NCI-H2171 treated with DMSO at 0.1 percent for 48 hours (cell line): Measurements from ENCODE around the gene P2RX1.
A peak's percentile ranks its signal among the peaks of the same experiment; 100 is the strongest.

Experiments used
- DNase-seq: peaks from one replicate; lab custom pipeline; 2025; lab: John Stamatoyannopoulos, UW

Gene P2RX1

DNA sequence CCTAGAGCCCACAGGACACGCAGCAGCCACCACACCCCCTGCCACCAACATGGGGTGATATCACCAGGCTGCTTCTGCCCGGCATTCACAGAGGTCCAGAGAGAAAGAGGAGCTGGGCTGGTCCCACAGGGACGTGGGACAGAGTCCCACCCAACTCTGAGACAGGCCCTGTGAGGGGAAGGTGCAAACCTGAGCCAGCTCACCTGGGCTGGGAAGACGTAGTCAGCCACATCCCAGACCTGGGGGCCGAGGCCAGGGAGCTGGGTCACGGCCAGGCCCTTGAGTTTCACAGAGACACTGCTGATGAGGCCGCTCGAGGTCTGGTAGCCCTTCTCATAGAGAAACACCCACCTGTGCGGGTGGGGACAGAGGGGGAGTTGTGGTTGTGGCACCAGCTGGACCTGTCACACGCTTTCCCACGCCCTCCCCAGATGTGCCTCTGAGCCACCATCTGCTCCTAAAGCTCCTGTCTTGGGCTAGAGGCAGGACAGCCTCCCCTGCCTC, 11.2 kb downstream of the P2RX1 start:
- peak; percentile 89 for DNase-seq

GRCh38 chr17:3904501-3904900, 11.8 kb downstream of the P2RX1 start:
- peak; percentile 25 for DNase-seq

DNA sequence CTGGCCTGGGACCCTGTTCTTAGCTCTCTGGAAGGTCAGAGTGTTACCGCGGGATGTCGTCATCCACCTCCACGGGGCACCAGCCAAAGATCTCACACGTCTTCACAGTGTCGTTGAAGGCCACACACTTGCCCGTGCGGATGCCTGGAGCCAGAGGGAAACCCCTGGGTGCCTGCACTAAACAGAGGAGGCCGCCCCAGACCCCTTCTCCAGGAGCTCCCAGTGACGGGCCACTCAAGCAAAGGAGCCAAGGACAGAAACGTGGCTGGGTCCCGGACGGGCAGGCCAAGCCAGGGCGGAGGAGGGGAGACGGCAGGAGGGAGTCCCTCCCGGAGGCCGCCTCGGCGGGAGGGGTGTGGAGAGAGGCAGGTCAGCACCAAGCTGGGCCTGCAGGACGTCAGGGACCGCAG, 12.4 kb downstream of the P2RX1 start:
- no peak for DNase-seq

DNA sequence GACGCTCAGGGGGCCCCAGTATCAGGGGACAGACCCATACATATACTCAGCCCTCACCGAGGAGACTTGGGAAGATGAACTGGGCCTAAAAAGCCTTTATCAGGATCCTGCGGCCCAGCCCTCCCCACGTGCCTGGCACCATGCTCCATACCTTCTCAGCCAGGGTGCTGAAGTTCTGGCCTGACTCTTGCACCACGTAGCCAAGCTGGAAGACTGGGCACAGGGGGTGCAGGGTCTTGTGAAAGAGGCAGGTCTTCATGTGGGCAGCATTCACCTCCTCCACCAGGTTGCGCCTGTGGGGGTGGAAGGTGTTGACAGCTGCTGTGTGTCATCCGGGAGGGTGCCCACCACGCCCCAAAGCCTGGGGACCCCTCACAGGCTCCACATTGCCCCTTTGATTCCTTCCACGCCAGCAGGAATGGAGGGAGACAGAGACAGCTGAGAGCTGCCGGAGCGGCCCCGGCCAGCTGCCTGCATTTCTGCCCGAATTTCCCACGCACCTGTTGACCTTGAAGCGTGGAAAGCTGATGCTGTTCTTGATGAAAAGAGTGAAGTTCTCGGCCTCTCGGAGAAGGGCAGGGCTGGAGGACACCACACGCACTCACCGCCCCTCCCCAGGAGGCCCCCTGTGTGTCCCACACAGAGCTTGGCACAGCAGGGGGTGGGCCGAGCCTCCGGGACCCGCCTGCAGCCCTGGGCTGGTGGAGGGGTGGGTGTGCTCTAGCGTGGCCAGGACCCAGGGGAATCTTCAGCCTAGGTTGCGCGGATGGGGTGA, 13.0 kb downstream of the P2RX1 start:
- peak; percentile 19 for DNase-seq

DNA sequence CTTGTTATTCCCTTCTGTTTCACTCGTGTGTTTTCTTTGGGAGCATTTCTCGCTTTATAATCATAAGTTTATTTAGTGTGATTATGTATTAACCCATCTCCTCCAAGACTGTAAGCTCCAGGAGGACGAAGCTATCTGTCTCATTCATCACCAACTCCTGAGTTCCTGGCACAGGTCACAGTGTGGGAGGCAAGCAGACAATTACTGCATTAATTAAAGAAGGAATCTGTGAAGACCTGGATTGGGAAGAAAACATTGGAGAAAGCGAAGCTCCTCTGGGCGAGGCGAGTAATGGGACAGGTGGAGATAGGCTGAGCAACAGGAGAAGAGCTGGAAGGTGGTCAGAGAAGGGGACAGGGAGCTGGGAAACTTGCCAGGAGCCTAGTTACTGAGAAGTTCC, 15.6 kb downstream of the P2RX1 start:
- peak; percentile 16 for DNase-seq

GRCh38 chr17:3897731-3898130, 18.5 kb downstream of the P2RX1 start:
- DNase-seq: no peak

- no peak for DNase-seq
These were observed 19.4 kb downstream of the P2RX1 start for GRCh38 chr17:3896968-3897235.

DNA sequence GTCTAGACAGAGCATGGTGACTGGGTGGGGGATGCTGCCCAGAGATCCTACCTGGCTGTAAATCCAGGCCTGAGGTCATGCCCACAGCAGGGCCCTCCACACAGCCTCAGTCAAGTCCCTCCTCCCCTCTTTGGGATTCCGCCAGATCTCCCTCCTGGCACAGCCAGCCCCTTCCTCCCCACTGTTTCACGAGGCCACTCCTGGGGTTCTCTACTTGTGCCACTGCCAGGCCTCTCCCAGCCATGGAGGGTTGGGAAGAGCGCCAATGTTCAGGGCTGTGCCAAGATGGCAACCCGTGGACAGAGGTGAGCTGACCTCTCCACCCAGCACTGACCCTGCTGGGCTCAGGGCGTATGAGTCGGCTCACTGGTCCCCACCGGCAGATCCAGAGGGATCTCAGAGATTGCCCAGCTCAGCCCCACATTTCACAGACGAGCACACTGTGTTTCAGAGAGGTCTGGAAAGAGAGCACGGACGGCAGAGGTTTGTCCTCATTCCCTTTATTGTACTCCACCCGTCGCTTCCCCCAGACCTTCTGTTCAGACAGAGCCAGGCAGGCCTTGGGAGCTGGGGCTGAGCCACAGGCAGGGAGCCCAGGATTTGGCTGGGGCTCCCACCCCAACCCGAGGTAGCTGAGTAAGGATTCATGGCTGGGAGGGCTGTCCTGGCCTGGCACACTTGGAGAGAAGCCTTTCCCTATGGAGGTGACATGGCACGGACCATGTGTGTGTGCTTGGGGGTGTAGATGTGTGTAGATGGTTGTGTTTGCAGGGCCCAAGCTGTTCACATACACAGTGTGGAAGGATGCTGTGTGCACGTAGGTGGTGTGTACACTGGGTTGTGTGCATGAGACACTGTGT, 19.9 kb downstream of the P2RX1 start:
- no peak for DNase-seq

- DNase-seq: no peak
These were observed 20.9 kb downstream of the P2RX1 start for GRCh38 chr17:3895354-3895753.

DNA sequence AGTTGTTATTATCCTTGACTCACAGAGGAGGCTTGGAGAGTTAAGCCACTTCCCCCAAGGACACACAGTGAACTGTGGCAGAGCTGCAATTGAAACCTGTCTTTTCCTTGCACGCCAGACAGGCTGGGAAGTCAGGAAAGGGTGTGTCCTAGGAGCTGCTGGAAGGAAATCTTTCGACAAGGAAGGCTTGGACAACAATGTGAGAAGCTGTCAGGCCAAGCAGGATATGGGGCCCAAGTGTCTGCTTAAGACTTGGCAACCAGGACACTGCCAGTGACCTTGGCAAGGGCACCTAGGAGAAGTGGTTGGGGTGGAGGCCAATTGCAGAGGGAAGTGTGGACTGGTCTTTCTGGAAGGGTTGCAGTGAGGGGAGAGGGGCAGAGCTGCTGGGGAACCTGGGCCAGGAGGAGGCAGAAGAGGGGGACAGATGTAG, 21.3 kb downstream of the P2RX1 start:
- no peak for DNase-seq

DNA sequence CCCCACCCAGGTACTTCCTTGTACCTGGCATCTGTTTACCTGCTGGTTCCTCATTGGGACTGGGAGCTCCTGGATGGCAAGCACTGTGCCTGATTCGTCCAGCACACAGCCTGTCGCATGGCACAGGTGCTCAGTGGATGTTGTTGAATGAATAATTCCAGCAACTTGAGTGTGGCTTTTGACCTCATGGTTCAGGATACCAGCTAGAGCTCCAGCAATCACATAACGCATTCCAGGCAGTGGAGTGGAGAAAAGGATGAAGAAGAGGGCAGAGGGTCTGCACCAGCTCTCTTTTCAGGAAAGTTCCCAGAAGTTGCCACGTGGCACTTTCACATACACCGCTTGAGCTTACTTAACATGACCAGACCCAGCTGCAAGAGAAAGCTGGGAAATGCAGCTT, 22.1 kb downstream of the P2RX1 start:
- no peak for DNase-seq

GRCh38 chr17:3893720-3894116, 22.5 kb downstream of the P2RX1 start:
- no peak for DNase-seq

- peak; percentile 83 for DNase-seq
These were observed 23.1 kb downstream of the P2RX1 start, which contains the start of gene CAMKK1 for GRCh38 chr17:3893003-3893719. Gene CAMKK1 (minus strand): TSS chr17:3893053. CDS start chr17:3885687, 7,366 bp downstream.

DNA sequence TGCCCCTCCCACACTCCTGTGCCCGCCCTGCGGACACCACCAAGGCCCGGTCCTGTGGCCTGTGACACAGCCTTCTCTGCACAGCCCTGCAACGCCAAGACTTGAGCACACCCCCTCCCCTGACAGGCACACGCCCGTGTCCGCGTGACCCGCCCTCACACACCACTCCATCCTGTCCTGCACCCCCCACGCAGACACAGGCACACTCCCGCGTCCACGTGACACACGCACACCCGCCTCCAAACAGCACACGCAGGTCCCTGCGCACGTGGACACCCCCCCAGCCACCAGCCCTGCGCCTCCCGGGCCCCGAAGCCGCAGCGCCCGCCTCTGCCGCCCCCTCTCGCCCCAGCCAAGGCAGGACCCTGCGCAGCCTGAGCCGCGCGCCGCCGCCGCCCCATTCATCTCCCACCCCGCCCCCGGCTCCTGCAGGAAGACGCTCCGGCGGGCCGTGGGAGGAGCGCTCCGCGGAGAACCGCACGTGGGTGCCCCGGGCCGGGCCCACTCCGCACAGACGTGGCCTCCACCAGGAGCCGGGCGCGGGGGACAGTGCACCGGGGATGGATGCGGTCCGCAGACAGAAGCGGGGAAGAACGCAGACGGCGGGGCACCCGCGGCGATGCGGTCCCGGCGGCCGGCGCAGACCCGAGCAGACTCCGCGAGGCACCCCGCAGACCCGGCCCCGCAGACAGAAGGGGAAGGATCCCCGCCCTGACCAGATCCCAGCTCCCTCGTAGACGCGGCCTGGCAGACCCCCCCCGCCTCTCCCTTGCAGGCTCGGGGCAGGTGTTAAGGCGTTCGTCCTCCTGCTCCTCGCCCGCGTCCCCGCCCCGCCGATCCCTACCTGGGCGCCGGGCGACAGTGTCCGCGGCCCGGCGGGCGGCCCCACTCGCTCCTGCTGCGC, 23.9 kb downstream of the P2RX1 start:
- DNase-seq: peak; percentile 64

DNA sequence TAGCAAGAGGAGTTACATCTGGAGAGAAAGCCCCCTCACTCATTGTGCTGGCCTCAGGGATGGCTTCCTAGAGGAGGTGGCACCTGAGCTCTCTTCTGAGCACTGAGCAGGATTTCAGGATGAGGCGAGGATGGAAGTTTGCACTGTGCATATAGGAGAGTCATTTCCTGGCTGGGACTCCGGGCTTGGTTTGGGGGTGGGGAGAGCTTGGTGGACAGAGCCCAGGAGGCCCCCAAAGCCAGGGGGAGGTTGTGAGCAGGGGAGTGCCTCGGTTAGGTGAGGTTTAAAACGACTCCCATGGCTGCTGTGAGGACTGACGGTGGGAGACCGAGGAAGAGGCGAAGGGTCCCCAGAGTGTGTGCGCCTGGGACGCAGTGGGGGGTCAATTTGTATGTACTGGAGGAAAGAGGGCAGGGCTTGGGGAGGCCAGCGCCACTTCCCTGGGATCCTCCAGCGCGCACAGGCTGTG, 24.6 kb downstream of the P2RX1 start:
- DNase-seq: no peak

GRCh38 chr17:3890878-3891219, 25.4 kb downstream of the P2RX1 start:
- no peak for DNase-seq

GRCh38 chr17:3890082-3890877, 26.0 kb downstream of the P2RX1 start:
- DNase-seq: peak; percentile 90

DNA sequence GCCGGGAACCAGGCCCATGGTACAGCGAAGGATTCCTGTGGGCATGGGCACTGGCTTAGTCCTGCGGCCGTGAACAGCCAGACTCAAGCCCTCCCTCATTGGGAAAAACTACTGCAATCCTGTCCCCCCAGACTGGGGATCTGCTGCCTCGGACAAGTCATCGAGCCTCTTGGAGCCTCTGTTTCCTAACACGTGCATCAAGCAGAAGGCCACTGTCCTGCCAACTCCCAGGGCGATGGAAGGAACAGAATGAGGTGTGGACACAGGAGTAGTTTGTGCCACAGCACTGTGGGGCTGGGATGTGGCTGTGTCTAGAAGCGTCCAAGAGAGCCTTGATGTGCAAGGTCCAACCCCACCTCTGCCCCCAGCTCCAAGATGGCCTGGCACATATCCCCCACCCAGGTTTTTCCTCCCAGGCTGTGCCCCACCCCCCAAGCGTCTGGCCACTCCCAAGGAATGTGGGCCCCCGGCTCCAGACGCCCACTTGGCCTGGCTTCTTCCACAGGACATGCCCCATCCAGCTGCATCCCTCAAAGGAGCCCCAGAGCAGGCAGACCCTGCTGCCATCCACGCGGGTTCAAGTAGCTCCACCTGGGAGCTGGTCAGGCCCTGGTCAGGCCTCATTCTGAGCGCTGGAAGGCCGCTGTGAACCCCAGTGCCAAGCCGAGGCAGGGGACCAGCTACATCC, 26.8 kb downstream of the P2RX1 start:
- no peak for DNase-seq

DNA sequence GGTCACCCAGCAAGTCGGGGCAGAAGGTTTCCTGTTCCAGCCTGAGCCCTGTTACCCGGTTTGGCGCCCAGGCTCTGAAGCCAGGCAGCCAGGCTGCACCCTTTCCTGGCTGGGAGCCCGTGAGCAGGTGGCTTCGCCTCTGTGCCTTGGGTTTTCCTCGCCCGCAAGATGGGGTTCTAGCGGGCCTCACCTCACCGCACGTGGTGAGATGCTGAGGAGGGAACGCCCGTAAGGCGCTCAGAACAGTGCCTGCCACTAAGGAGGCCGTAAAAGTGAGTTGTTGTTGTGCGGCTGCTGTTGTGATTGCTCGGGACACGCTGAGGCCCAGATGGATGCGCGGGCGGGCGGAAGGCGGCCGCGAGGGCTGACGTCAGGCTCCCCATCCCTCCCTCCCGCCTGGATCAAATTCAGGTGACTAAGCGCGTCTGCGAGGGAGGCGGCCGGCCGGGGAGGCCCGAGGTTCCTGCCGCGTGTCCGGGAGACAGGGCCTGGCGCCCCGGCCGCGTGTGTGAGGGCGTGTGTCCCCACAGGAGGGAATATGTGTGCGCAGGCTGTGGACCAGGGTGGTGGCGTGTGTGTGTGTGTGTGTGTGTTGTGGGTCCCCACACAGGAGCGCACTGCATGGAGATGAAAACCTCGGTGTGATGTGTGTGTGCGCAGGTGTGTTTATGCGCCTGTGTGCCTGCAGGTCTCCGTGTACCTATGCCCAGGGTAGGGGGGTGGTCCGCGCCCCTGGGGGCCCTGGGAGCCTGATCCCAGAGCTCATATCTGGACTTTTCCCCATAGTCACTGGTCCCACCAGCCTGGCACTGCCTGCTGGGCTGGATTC, 27.7 kb downstream of the P2RX1 start:
- DNase-seq: peak; percentile 97
